ENCODE measurements around the gene FERMT2.
"Not testable (repeated sequence)": the region's sequence is repeated elsewhere in the genome, so short reads cannot be mapped to it uniquely, and the experiment has no call there.

FERMT2 gene

GRCh38 chr14:52937869-52938268, 13.0 kb downstream of the FERMT2 start:
- no peak for DNase-seq

- DNase-seq, result no peak
Observed at GRCh38 chr14:52937306-52937705, 13.5 kb downstream of the FERMT2 start.

- no peak for DNase-seq
Observed at GRCh38 chr14:52936437-52936836, 14.4 kb downstream of the FERMT2 start.

GRCh38 chr14:52935833-52936232, 15.0 kb downstream of the FERMT2 start:
- no peak for DNase-seq

GRCh38 chr14:52934762-52935161, 16.1 kb downstream of the FERMT2 start:
- no peak for DNase-seq

GRCh38 chr14:52929192-52929807, 21.6 kb downstream of the FERMT2 start:
- no peak for DNase-seq

- no peak for DNase-seq
Observed at GRCh38 chr14:52926953-52927352, 23.9 kb downstream of the FERMT2 start.

- DNase-seq, result no peak
Observed at GRCh38 chr14:52923902-52924575, 26.8 kb downstream of the FERMT2 start.

- DNase-seq, result no peak
Observed at GRCh38 chr14:52922656-52923055, 28.2 kb downstream of the FERMT2 start.

GRCh38 chr14:52922059-52922458, 28.8 kb downstream of the FERMT2 start:
- DNase-seq, result no peak

GRCh38 chr14:52920411-52920810, 30.4 kb downstream of the FERMT2 start:
- not testable (repeated sequence) for DNase-seq

- DNase-seq, result no peak
Observed at GRCh38 chr14:52919971-52920370, 30.9 kb downstream of the FERMT2 start.

GRCh38 chr14:52918486-52918885, 32.4 kb downstream of the FERMT2 start:
- DNase-seq, result peak; percentile 46

GRCh38 chr14:52917735-52918134, 33.1 kb downstream of the FERMT2 start:
- DNase-seq, result no peak

- DNase-seq, result no peak
Observed at GRCh38 chr14:52914295-52914694, 36.6 kb downstream of the FERMT2 start.

- no peak for DNase-seq
Observed at GRCh38 chr14:52913271-52913670, 37.6 kb downstream of the FERMT2 start.

GRCh38 chr14:52911904-52912303, 38.9 kb downstream of the FERMT2 start:
- DNase-seq, result no peak

GRCh38 chr14:52910572-52910971, 40.3 kb downstream of the FERMT2 start:
- no peak for DNase-seq

- DNase-seq, result no peak
Observed at GRCh38 chr14:52907949-52908348, 42.9 kb downstream of the FERMT2 start.

- DNase-seq, result no peak
Observed at GRCh38 chr14:52906141-52906601, 44.7 kb downstream of the FERMT2 start.

- DNase-seq, result no peak
Observed at GRCh38 chr14:52902971-52903619, 47.8 kb downstream of the FERMT2 start.

GRCh38 chr14:52901357-52901980, 49.4 kb downstream of the FERMT2 start:
- no peak for DNase-seq

GRCh38 chr14:52900731-52901130, 50.1 kb downstream of the FERMT2 start:
- DNase-seq, result no peak

GRCh38 chr14:52898496-52898895, 52.4 kb downstream of the FERMT2 start:
- DNase-seq, result no peak
